H1 (cell line): Measurements from ENCODE around the gene IL22RA2. TPM values are rescaled to one million over a fixed set of nuclear protein-coding genes. Genes with fewer than 3 reads are reported as not detected.

Experiments
- JUN ChIP-seq: IDR thresholded peaks from 2 replicates; pipeline ENCODE4 v1.6.1; 2011; ENCODE audit warnings: low read depth, mild to moderate bottlenecking, improper control_type of control experiment, low read length
- KDM4A ChIP-seq: IDR thresholded peaks from one replicate; pipeline ENCODE4 v1.7.1; 2012; ENCODE audit warnings: low read depth, mild to moderate bottlenecking, moderate library complexity, low read length, inconsistent platforms; ENCODE audit not compliant: severe bottlenecking
- NANOG ChIP-seq: IDR thresholded peaks from 2 replicates; pipeline ENCODE4 v1.6.1; 2011; ENCODE audit warnings: low read length, low read depth, mild to moderate bottlenecking, inconsistent platforms; ENCODE audit not compliant: insufficient read depth, poor library complexity, severe bottlenecking
- POLR2AphosphoS5 ChIP-seq: IDR thresholded peaks from 2 replicates; pipeline ENCODE4 v1.6.1; 2011; ENCODE audit warnings: low read depth, low read length
- polyA plus RNA-seq, 7 experiments: library from polyadenylated mRNA; depleted of rRNA in 3 of 7; stranded (reverse) in 5 of 7; unstranded in 2 of 7; fragments of >200 nt in 5 of 7; fragments of 200-250 nt in 2 of 7; gene quantifications; 1 replicate in 5 of 7; 2 replicates in 1 of 7; 4 replicates in 1 of 7; pipeline versions ENCODE4 v1.2.1 to v1.2.3, GENCODE V29; 2011 to 2013; ENCODE audit warnings: missing spikeins in 2 of 7, mixed read lengths in 2 of 7
- total RNA-seq: library from RNA; stranded (reverse); fragmentation: NEBNext Ultra II Directional; extraction: Animal tissue kit (Norgen Biotek cat#: 25700); gene quantifications from 2 replicates; pipeline ENCODE4 v1.2.1, GENCODE V29; 2021

Gene IL22RA2
- total and polyA plus RNA-seq, 2 of the 8 experiments (the other 6 are each of a cell fraction or from before 2014, with no cell fraction given) = not detected

DNA sequence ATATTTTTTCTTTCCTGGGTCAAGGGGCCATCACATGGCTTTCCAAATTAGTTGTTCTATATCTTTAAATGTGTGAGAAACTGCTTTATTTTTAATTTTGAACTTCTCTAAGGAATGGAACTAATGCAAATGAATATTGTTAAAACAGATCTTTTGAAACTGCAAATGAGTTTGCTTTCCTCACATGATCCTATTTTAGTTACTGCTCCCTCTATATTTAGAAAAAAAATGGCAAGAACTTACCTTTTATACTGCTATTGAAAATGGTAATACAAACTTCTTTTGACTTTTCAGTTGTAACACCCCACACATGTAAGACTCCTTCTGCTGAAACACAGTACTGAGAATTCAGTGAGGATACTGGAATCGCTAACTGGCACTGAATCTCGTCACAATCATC, 29.8 kb upstream of the IL22RA2 start (continued):
- TF ChIP-seq POLR2AphosphoS5 (no peak), NANOG (no peak), KDM4A (no peak), JUN (no peak)
